WTC11 (cell line): Measurements from ENCODE around the gene TLR3. TPM values are rescaled to one million over a fixed set of nuclear protein-coding genes. Genes with fewer than 3 reads are reported as not detected.

Source experiments
- ATAC-seq: fragments of 200-7000 bp; cut with Tn5 transposase; 2 replicates; pipeline ENCODE4 v1.10.0; 2021; ENCODE audit warnings: mild to moderate bottlenecking, moderate library complexity
- CTCF ChIA-PET: fragments of 300-600 bp; sonication (Branson Sonifier 250); formaldehyde crosslinking; loops from one replicate; lab custom pipeline; 2021; ENCODE audit warnings: antibody characterized with exemption; lab: Charles Lee
- POLR2A ChIA-PET: fragments of 350-600 bp; sonication (Branson Sonifier 250); formaldehyde crosslinking; loops from one replicate; lab custom pipeline; 2021; ENCODE audit warnings: antibody characterized with exemption; lab: Charles Lee
- DNase-seq: peaks from one replicate; pipeline ENCODE4 v3.0.0; 2021; ENCODE audit warnings: low spot score
- H3K27ac Mint-ChIP-seq: 2 replicates; pipeline ENCODE4 v1.8.0; 2021; ENCODE audit warnings: mixed read lengths
- H3K27me3 Mint-ChIP-seq: 2 replicates; pipeline ENCODE4 v1.8.0; 2021; ENCODE audit warnings: low read depth, mild to moderate bottlenecking, moderate library complexity, mixed read lengths
- H3K36me3 Mint-ChIP-seq: 2 replicates; pipeline ENCODE4 v1.8.0; 2021; ENCODE audit warnings: mixed read lengths
- H3K4me1 Mint-ChIP-seq: 2 replicates; pipeline ENCODE4 v1.8.0; 2022; ENCODE audit warnings: mixed read lengths
- H3K4me3 Mint-ChIP-seq: 2 replicates; pipeline ENCODE4 v1.8.0; 2021; ENCODE audit warnings: mild to moderate bottlenecking, moderate library complexity, mixed read lengths
- H3K9me3 Mint-ChIP-seq: 2 replicates; pipeline ENCODE4 v1.8.0; 2021; ENCODE audit warnings: mixed read lengths
- CREM ChIP-seq: sonication (generic); formaldehyde crosslinking; IDR thresholded peaks from 2 replicates; pipeline ENCODE4 v1.8.1; 2022; ENCODE audit warnings: mild to moderate bottlenecking, missing genetic modification reagents, moderate library complexity
- CTCF ChIP-seq: fragments of 200-600 bp; IDR thresholded peaks from 2 replicates; pipeline ENCODE4 v1.8.0; 2022; ENCODE audit warnings: antibody characterized with exemption
- E2F1 ChIP-seq: sonication (generic); formaldehyde crosslinking; IDR thresholded peaks from 2 replicates; pipeline ENCODE4 v1.8.0; 2022; ENCODE audit warnings: mild to moderate bottlenecking, missing genetic modification reagents
- ETV6 ChIP-seq: sonication (generic); formaldehyde crosslinking; IDR thresholded peaks from 2 replicates; pipeline ENCODE4 v1.8.1; 2022; ENCODE audit warnings: mild to moderate bottlenecking, missing genetic modification reagents
- FOXK1 ChIP-seq: sonication (generic); formaldehyde crosslinking; IDR thresholded peaks from 2 replicates; pipeline ENCODE4 v1.8.0; 2022; ENCODE audit warnings: mild to moderate bottlenecking, moderate library complexity, missing genetic modification reagents
- GTF2I ChIP-seq: fragments of 250-450 bp; sonication (Bioruptor Pico); conservative IDR thresholded peaks from 2 replicates; pipeline ENCODE4 v1.4.0; 2021; ENCODE audit warnings: mild to moderate bottlenecking
- HMGA2 ChIP-seq: fragments of 250-450 bp; sonication (Bioruptor Pico); IDR thresholded peaks from 2 replicates; pipeline ENCODE4 v1.4.0; 2021; ENCODE audit warnings: mild to moderate bottlenecking, moderate library complexity
- JAZF1 ChIP-seq: fragments of 250-450 bp; sonication (Bioruptor Pico); IDR thresholded peaks from 2 replicates; pipeline ENCODE4 v1.9.0; 2021; ENCODE audit warnings: moderate library complexity, mild to moderate bottlenecking, inconsistent platforms
- JUN ChIP-seq: sonication (generic); formaldehyde crosslinking; IDR thresholded peaks from 2 replicates; pipeline ENCODE4 v1.8.0; 2023; ENCODE audit warnings: mild to moderate bottlenecking, missing genetic modification reagents
- NFE2L1 ChIP-seq: sonication (generic); formaldehyde crosslinking; IDR thresholded peaks from 2 replicates; pipeline ENCODE4 v1.8.1; 2023; ENCODE audit warnings: missing genetic modification reagents
- NR1H2 ChIP-seq: sonication (generic); formaldehyde crosslinking; IDR thresholded peaks from 2 replicates; pipeline ENCODE4 v1.9.0; 2021; ENCODE audit warnings: mild to moderate bottlenecking, moderate library complexity, missing genetic modification reagents
- PREB ChIP-seq: sonication (generic); formaldehyde crosslinking; IDR thresholded peaks from 2 replicates; pipeline ENCODE4 v1.8.1; 2022; ENCODE audit warnings: mild to moderate bottlenecking, missing genetic modification reagents, moderate library complexity, borderline replicate concordance
- PRRX2 ChIP-seq: fragments of 250-450 bp; sonication (Bioruptor Pico); IDR thresholded peaks from 2 replicates; pipeline ENCODE4 v1.8.0; 2021; ENCODE audit warnings: mild to moderate bottlenecking
- RELA ChIP-seq: sonication (generic); formaldehyde crosslinking; IDR thresholded peaks from 2 replicates; pipeline ENCODE4 v1.8.1; 2022; ENCODE audit warnings: missing genetic modification reagents, mild to moderate bottlenecking, borderline replicate concordance
- TEAD1 ChIP-seq: sonication (generic); formaldehyde crosslinking; IDR thresholded peaks from 2 replicates; pipeline ENCODE4 v1.8.0; 2022; ENCODE audit warnings: mild to moderate bottlenecking, missing genetic modification reagents
- TEAD4 ChIP-seq: sonication (generic); formaldehyde crosslinking; IDR thresholded peaks from 2 replicates; pipeline ENCODE4 v1.8.0; 2022; ENCODE audit warnings: mild to moderate bottlenecking, missing genetic modification reagents
- ZBTB43 ChIP-seq: sonication (generic); formaldehyde crosslinking; IDR thresholded peaks from 2 replicates; pipeline ENCODE4 v1.8.1; 2023; ENCODE audit warnings: mild to moderate bottlenecking, missing genetic modification reagents
- ZNF121 ChIP-seq: sonication (generic); formaldehyde crosslinking; IDR thresholded peaks from 2 replicates; pipeline ENCODE4 v1.8.0; 2023; ENCODE audit warnings: missing genetic modification reagents
- ZNF425 ChIP-seq: fragments of 250-450 bp; sonication (Bioruptor Pico); conservative IDR thresholded peaks from 2 replicates; pipeline ENCODE4 v1.9.0; 2021; ENCODE audit warnings: mild to moderate bottlenecking
- ZNF532 ChIP-seq: fragments of 250-450 bp; sonication (Bioruptor Pico); IDR thresholded peaks from 2 replicates; pipeline ENCODE4 v1.9.0; 2021; ENCODE audit warnings: mild to moderate bottlenecking, borderline replicate concordance
- total RNA-seq: library from RNA; stranded (reverse); gene quantifications from 3 replicates; pipeline ENCODE4 v1.2.3, GENCODE V29; 2021

The TLR3 gene
- total RNA-seq, 1 experiment from 2014 or later: 1.8 TPM

GRCh38 chr4:186030399-186030775 lies 38.6 kb upstream of the TLR3 start:
- ChIA-PET POLR2A (no interaction called here), CTCF (interaction anchor here (1.2 to 2.9 kb wide), 6 partner anchors 8 to 494 kb away, joined by 3 to 23 read pairs (median 8); no protein-coding TSS in a partner anchor)
- TF ChIP-seq E2F1 (CRISPR knock-in tag) (no peak), ZNF121 (CRISPR knock-in tag) (no peak), ZBTB43 (CRISPR knock-in tag) (no peak), TEAD4 (CRISPR knock-in tag) (no peak), ZNF425 (CRISPR knock-in tag) (no peak), JAZF1 (no peak), NR1H2 (no peak), GTF2I (no peak), PREB (no peak), PRRX2 (CRISPR knock-in tag) (no peak), CTCF (no peak), HMGA2 (CRISPR knock-in tag) (no peak)
- Mint-ChIP-seq H3K9me3 (peaks cover 32% of the 10 kb centered on the region), H3K27ac (peak overlapping the region; percentile 77), H3K4me1 (peaks cover 53% of the 10 kb centered on the region), H3K36me3 (peaks cover 52% of the 10 kb centered on the region), H3K4me3 (no peak overlapping the region), H3K27me3 (peaks cover under 1% of the 10 kb centered on the region; the same call in 1 of the 2 replicates)
- ATAC-seq (no peak), DNase-seq (no peak)

GRCh38 chr4:186030795-186031194 lies 38.2 kb upstream of the TLR3 start:
- no peak overlapping the region for H3K4me3 Mint-ChIP-seq

GRCh38 chr4:186032259-186032658 lies 36.7 kb upstream of the TLR3 start:
- H3K4me3 Mint-ChIP-seq: no peak overlapping the region
- TF ChIP-seq ZNF121 (CRISPR knock-in tag) (no peak), ZNF532 (CRISPR knock-in tag) (no peak), PRRX2 (CRISPR knock-in tag) (no peak), NFE2L1 (CRISPR knock-in tag) (no peak), JUN (CRISPR knock-in tag) (no peak), RELA (CRISPR knock-in tag) (no peak), ETV6 (CRISPR knock-in tag) (no peak), CREM (no peak)
- TF ChIP-seq, all 79 proteins: peak for 0
- Mint-ChIP-seq H3K27me3 (peaks cover 10% of the 10 kb centered on the region), H3K4me1 (peaks cover 49% of the 10 kb centered on the region), H3K27ac (peak overlapping the region; percentile 27), H3K9me3 (peaks cover 39% of the 10 kb centered on the region), H3K36me3 (peaks cover 55% of the 10 kb centered on the region)
- ATAC-seq (peak; percentile 6; the same call in 1 of the 2 replicates), DNase-seq (no peak)
- CTCF ChIA-PET: interaction anchor here (0.6 to 1.6 kb wide), 12 partner anchors 11 to 823 kb away, joined by 3 to 8 read pairs (median 4); partner anchors contain the start of gene SNX25
- POLR2A ChIA-PET: no interaction called here

More at GRCh38 chr4:186030795-186031194, 38.2 kb upstream of the TLR3 start:
- no peak overlapping the region for H3K27ac Mint-ChIP-seq
- TF ChIP-seq FOXK1 (CRISPR knock-in tag) (no peak), TEAD1 (CRISPR knock-in tag) (0 out of 2 replicates have a peak, but pooled peaks have one; percentile 39)
- peaks cover 34% of the 10 kb centered on the region for H3K9me3 Mint-ChIP-seq
- no peaks in the 10 kb centered on the region; the same call in 1 of the 2 replicates for H3K27me3 Mint-ChIP-seq
- POLR2A ChIA-PET: no interaction called here
- peaks cover 52% of the 10 kb centered on the region for H3K4me1 Mint-ChIP-seq
- H3K36me3 Mint-ChIP-seq: peaks cover 54% of the 10 kb centered on the region
- CTCF ChIA-PET: interaction anchor here (1.2 to 2.9 kb wide), 5 partner anchors 7 to 432 kb away, joined by 3 to 23 read pairs (median 11); no protein-coding TSS in a partner anchor
- DNase-seq (no peak), ATAC-seq (peak; percentile 41)
